Heart left ventricle (tissue), 13 donors: ENCODE measurements around the gene PCDHB4.
"Not testable (repeated sequence)": the region's sequence is repeated elsewhere in the genome, so short reads cannot be mapped to it uniquely, and the experiment has no call there.

Experiments used
- CTCF ChIP-seq, 12 donors: fragments of 200-600 bp; sonication (generic) in 4 of 12; IDR thresholded peaks; one replicate each; pipeline versions ENCODE4 v1.5.0 to v1.8.0; 2018 to 2022; ENCODE audit warnings: antibody characterized with exemption in 12 of 12, mild to moderate bottlenecking in 5 of 12
- POLR2A ChIP-seq, 2 donors: fragments of 450-650 bp; IDR thresholded peaks; one replicate each; pipeline ENCODE4 v1.6.1; 2017; ENCODE audit warnings: antibody characterized with exemption in 2 of 2, mild to moderate bottlenecking in 2 of 2, moderate library complexity in 2 of 2
- donor health status: ischemic (EF 13 %, LVEDD 7.1; RV severe dilation, severe dysfunction).
- donor health status: DM: no; HTN: yes; CAD: no.
- donor health status: DM: no; HTN: no; CAD: no.
- donor health status: ischemic (EF 25% LVEDD 6.9; RV normal size, moderate dysfunction).
- donor health status: ischemic (EF 25% LVEDD 5.7; RV mildly dilated, moderate dysfunction).
- donor health status: ischemic (EF 35%, LVEDD 5.7; RV mildly dilated, moderate dysfunction).
- donor health status: nonischemic (EF 11% LVEDD 7.7; RV severe dilation, severe dysfunction).
- donor health status: DM: yes; HTN: yes; CAD: no.
- donor health status: PGD.
- donor health status: ischemic (EF 29% LVEDD 5.4; RV normal size, mild dysfunction).
- donor health status: nonischemic (EF 23%, LVEDD 6.1; RV moderate dilation, normal function).

- TF ChIP-seq CTCF, POLR2A (IDR thresholded peaks at IDR 0.05): not testable (repeated sequence)
Observed at GRCh38 chr5:141157356-141157755, 35.7 kb downstream of the PCDHB4 start.
